Upper lobe of left lung (tissue), 6 donors: ENCODE results near the gene MBD5. TPM values are rescaled to one million over a fixed set of nuclear protein-coding genes. Genes with fewer than 3 reads are reported as not detected.
"Not testable (repeated sequence)": the region's sequence is repeated elsewhere in the genome, so short reads cannot be mapped to it uniquely, and the experiment has no call there.

Experiments
- ATAC-seq, 2 donors: fragments of 200-7000 bp; cut with Tn5 transposase; one replicate each; pipeline ENCODE4 v1.9.1; 2022; ENCODE audit warnings: mild to moderate bottlenecking in 2 of 2, moderate library complexity in 2 of 2; ENCODE audit not compliant: low FRiP score in 2 of 2
- DNase-seq, 2 donors: peaks; one replicate each; pipeline ENCODE4 v3.0.0-alpha.2; 2019 to 2020
- H3K27ac ChIP-seq, 4 donors: fragments of 200-600 bp; sonication (generic); one replicate each; pipeline ENCODE4 v1.5.1; 2016 to 2019
- H3K27me3 ChIP-seq, 4 donors: fragments of 200-600 bp; sonication (generic); one replicate each; pipeline ENCODE4 v1.5.1; 2017 to 2019
- H3K36me3 ChIP-seq, 4 donors: fragments of 200-600 bp; sonication (generic); one replicate each; pipeline ENCODE4 v1.5.1; 2016 to 2019
- H3K4me1 ChIP-seq, 4 donors: fragments of 200-600 bp; sonication (generic); one replicate each; pipeline ENCODE4 v1.5.1; 2018 to 2019
- H3K4me3 ChIP-seq, 4 donors: fragments of 200-600 bp; sonication (generic); one replicate each; pipeline ENCODE4 v1.5.1; 2017 to 2019; ENCODE audit warnings: mild to moderate bottlenecking in 2 of 4, moderate library complexity in 1 of 4
- H3K9me3 ChIP-seq, 4 donors: fragments of 200-600 bp; sonication (generic); one replicate each; pipeline ENCODE4 v1.5.1; 2018 to 2019
- CTCF ChIP-seq, 6 experiments: fragments of 450-650 bp in 4 of 6; fragments of 200-600 bp in 2 of 6; sonication (generic) in 2 of 6; IDR thresholded peaks; one replicate each; pipeline ENCODE4 v1.5.1; 2016 to 2019; ENCODE audit warnings: antibody characterized with exemption in 6 of 6
- EP300 ChIP-seq, 4 donors: sonication (generic); formaldehyde crosslinking; IDR thresholded peaks; one replicate each; pipeline ENCODE4 v1.5.1; 2017; ENCODE audit warnings: antibody characterized with exemption in 4 of 4, control low read depth in 2 of 4
- POLR2A ChIP-seq, 4 donors: fragments of 450-650 bp; IDR thresholded peaks; one replicate each; pipeline ENCODE4 v1.5.1; 2016 to 2017; ENCODE audit warnings: antibody characterized with exemption in 4 of 4, mild to moderate bottlenecking in 2 of 4
- POLR2AphosphoS5 ChIP-seq, 2 donors: sonication (generic); formaldehyde crosslinking; IDR thresholded peaks; one replicate each; pipeline ENCODE4 v1.5.1; 2017; ENCODE audit warnings: antibody characterized with exemption in 2 of 2
- WGBS, 2 donors: methylation state at CpG; one replicate each; pipeline ENCODE4 v1.1.5; 2017 to 2018; 5-methylcytosine and 5-hydroxymethylcytosine counted together
- total RNA-seq, 6 donors: library from RNA; depleted of rRNA in 4 of 6; stranded (reverse); fragments of >200 nt in 4 of 6; gene quantifications; one replicate each; pipeline versions ENCODE4 v1.1.0 to v1.2.1, GENCODE V29; 2016 to 2021
- donor health status: DM: no; HTN: no; CAD: no; lungs with moderate emphysema.
- donor health status: DM: no; HTN: yes; CAD: no; lungs with severe emphysema.

Gene MBD5
- total RNA-seq, 6 donors from 2014 or later, result 22.6 to 99.5 (median 27.5) TPM

- no peaks in the 10 kb centered on the region for H3K27me3 ChIP-seq
- no peak for DNase-seq
- no peaks in the 10 kb centered on the region for H3K36me3 ChIP-seq
- no peak overlapping the region for H3K4me3 ChIP-seq
- no peak for ATAC-seq
- TF ChIP-seq EP300 (IDR thresholded peaks at IDR 0.05) (no peak), CTCF (IDR thresholded peaks at IDR 0.05) (no peak), POLR2A (IDR thresholded peaks at IDR 0.05) (no peak), POLR2AphosphoS5 (IDR thresholded peaks at IDR 0.05) (no peak)
- H3K9me3 ChIP-seq, result peaks cover 0 to 7% (median 3%) of the 10 kb centered on the region in 4 donors
- no peaks in the 10 kb centered on the region for H3K4me1 ChIP-seq
- WGBS, 2 donors, result 76 to 96% methylated on average over 5 of the region's 5 CpGs
- no peak overlapping the region for H3K27ac ChIP-seq
Observed at GRCh38 chr2:148007219-148007900, 13.5 kb upstream of the MBD5 start.

- not testable (repeated sequence) for H3K27ac ChIP-seq, H3K4me3 ChIP-seq, H3K36me3 ChIP-seq, H3K9me3 ChIP-seq, H3K27me3 ChIP-seq, H3K4me1 ChIP-seq, ATAC-seq, DNase-seq
- 94 to 96% methylated on average over 7 of the region's 7 CpGs for WGBS, 2 donors
Observed at GRCh38 chr2:148008411-148008810, 12.5 kb upstream of the MBD5 start.

- TF ChIP-seq CTCF (IDR thresholded peaks at IDR 0.05) (no peak), EP300 (IDR thresholded peaks at IDR 0.05) (no peak), POLR2AphosphoS5 (IDR thresholded peaks at IDR 0.05) (no peak), POLR2A (IDR thresholded peaks at IDR 0.05) (no peak)
- Histone ChIP-seq H3K4me1 (peaks cover 0 to 8% (median 4%) of the 10 kb centered on the region in 4 donors), H3K36me3 (no peaks in the 10 kb centered on the region), H3K27me3 (no peaks in the 10 kb centered on the region), H3K4me3 (no peak overlapping the region), H3K9me3 (no peaks in the 10 kb centered on the region), H3K27ac (no peak overlapping the region)
- 90 to 96% methylated on average over 2 of the region's 2 CpGs for whole genome bisulfite sequencing, 2 donors
- ATAC-seq (no peak), DNase-seq (no peak)
Observed at GRCh38 chr2:148013876-148014275, 7.0 kb upstream of the MBD5 start.

- H3K27ac ChIP-seq, result no peak overlapping the region
- DNase-seq, result no peak
Observed at GRCh38 chr2:148014616-148015015, 6.3 kb upstream of the MBD5 start.

More at GRCh38 chr2:148014616-148015015, 6.3 kb upstream of the MBD5 start:
- no peak for ATAC-seq
- H3K4me3 ChIP-seq, result no peak overlapping the region
- no peaks in the 10 kb centered on the region for H3K27me3 ChIP-seq
- no peaks in the 10 kb centered on the region for H3K9me3 ChIP-seq
- no peak for TF ChIP-seq POLR2A (IDR thresholded peaks at IDR 0.05)
- TF ChIP-seq CTCF (IDR thresholded peaks at IDR 0.05), result no peak
- TF ChIP-seq POLR2AphosphoS5 (IDR thresholded peaks at IDR 0.05), result no peak
- TF ChIP-seq EP300 (IDR thresholded peaks at IDR 0.05), result no peak
- no peaks in the 10 kb centered on the region for H3K36me3 ChIP-seq
- peaks cover 6 to 15% (median 10%) of the 10 kb centered on the region in 4 donors for H3K4me1 ChIP-seq
- 78 to 90% methylated on average over 5 of the region's 5 CpGs for WGBS, 2 donors
